HCT116 (cell line): Measurements from ENCODE around the gene DVL2. TPM values are rescaled to one million over a fixed set of nuclear protein-coding genes. Genes with fewer than 3 reads are reported as not detected.

Source experiments
- ATAC-seq: fragments of 200-7000 bp; cut with Tn5 transposase; 2 replicates; pipeline ENCODE4 v1.9.1; 2020; ENCODE audit warnings: mild to moderate bottlenecking, moderate library complexity
- BruUV-seq: library from RNA; stranded (reverse); fragments of 400-500 nt; replicated peaks from 2 replicates; lab custom pipeline; 2021; lab: Mats Ljungman, UMichigan
- CTCF ChIA-PET: fragments of 300-600 bp; sonication (Branson Sonifier 250); formaldehyde crosslinking; loops from one replicate; lab custom pipeline; 2021; ENCODE audit warnings: antibody characterized with exemption; lab: Charles Lee
- POLR2A ChIA-PET: fragments of 300-600, 350-600 bp; sonication (Branson Sonifier 250); formaldehyde crosslinking; loops from one replicate; lab custom pipeline; 2021; ENCODE audit warnings: antibody characterized with exemption; lab: Charles Lee
- RAD21 ChIA-PET, 2 experiments: fragments of 300-600 bp; sonication (Branson Sonifier 250); formaldehyde crosslinking; loops; one replicate each; lab custom pipeline; 2023; ENCODE audit warnings: low total read pairs in 2 of 2; ENCODE audit not compliant: uncharacterized antibody in 2 of 2, unreplicated experiment in 2 of 2, low non-redundant PET in 1 of 2; lab: Charles Lee
- DNase-seq: peaks from one replicate; pipeline ENCODE4 v3.0.0-alpha.2; 2010; ENCODE audit warnings: low read depth, low spot score
- H2AFZ ChIP-seq: fragments of 200-600 bp; shearing (Covaris generic), sonication (generic); 2 replicates; pipeline ENCODE4 v1.6.1; 2017; ENCODE audit warnings: low read depth, mixed run types, mixed read lengths, antibody characterized with exemption, low read length; ENCODE audit not compliant: poor library complexity, severe bottlenecking
- H3K27ac ChIP-seq: 2 replicates; pipeline ENCODE4 v1.5.1; 2012; ENCODE audit warnings: low read depth, low read length
- H3K27me3 ChIP-seq: fragments of 200-600 bp; sonication (generic); 2 replicates; pipeline ENCODE4 v1.6.1; 2016; ENCODE audit warnings: mixed run types, low read length, mixed read lengths; ENCODE audit not compliant: insufficient read depth
- H3K36me3 ChIP-seq, 2 experiments: fragments of 200-500 bp in 1 of 2; fragments of 200-600 bp in 1 of 2; sonication (Bioruptor generic) in 1 of 2; sonication (generic) in 1 of 2; 2 replicates each; pipeline versions ENCODE4 v1.5.1 to v1.6.1; 2014 to 2016; ENCODE audit warnings: low read length in 2 of 2, inconsistent platforms in 1 of 2, mixed read lengths in 1 of 2, mixed run types in 1 of 2; ENCODE audit not compliant: insufficient read depth in 2 of 2, control insufficient read depth in 1 of 2
- H3K4me1 ChIP-seq, 2 experiments: fragments of 200-600 bp in 1 of 2; sonication (generic) in 1 of 2; 2 replicates each; pipeline versions ENCODE4 v1.5.1 to v1.6.1; 2012 to 2017; ENCODE audit warnings: low read length in 2 of 2, inconsistent platforms in 1 of 2, mild to moderate bottlenecking in 1 of 2, mixed read lengths in 1 of 2, mixed run types in 1 of 2, moderate library complexity in 1 of 2; ENCODE audit not compliant: insufficient read depth in 2 of 2, control insufficient read depth in 1 of 2
- H3K4me2 ChIP-seq: fragments of 200-600 bp; sonication (generic); 2 replicates; pipeline ENCODE4 v1.6.1; 2017; ENCODE audit warnings: mixed run types, low read length, mixed read lengths
- H3K4me3 ChIP-seq, 2 experiments: fragments of 200-600 bp in 1 of 2; sonication (generic) in 1 of 2; replicated peaks in 1 of 2; 2 replicates each; pipeline ENCODE4 v1.5.1; 2011 to 2016; ENCODE audit warnings: low read length in 2 of 2, control low read depth in 1 of 2, low read depth in 1 of 2, mild to moderate bottlenecking in 1 of 2, mixed read lengths in 1 of 2, mixed run types in 1 of 2
- H3K79me2 ChIP-seq: fragments of 200-600 bp; sonication (generic); 2 replicates; pipeline ENCODE4 v1.6.1; 2017; ENCODE audit warnings: mild to moderate bottlenecking, mixed run types, low read length, moderate library complexity, mixed read lengths; ENCODE audit not compliant: insufficient read depth
- H3K9ac ChIP-seq: fragments of 200-600 bp; sonication (generic); 2 replicates; pipeline ENCODE4 v1.6.1; 2016; ENCODE audit warnings: low read length, mixed read lengths
- H3K9me2 ChIP-seq: fragments of 200-600 bp; sonication (generic), shearing (Covaris generic); 2 replicates; pipeline ENCODE4 v1.6.1; 2017; ENCODE audit warnings: mixed run types, mild to moderate bottlenecking, moderate library complexity; ENCODE audit not compliant: insufficient read depth
- H3K9me3 ChIP-seq, 2 experiments: fragments of 200-500 bp in 1 of 2; fragments of 200-600 bp in 1 of 2; sonication (Bioruptor generic) in 1 of 2; sonication (generic) in 1 of 2; 2 replicates each; pipeline ENCODE4 v1.6.1; 2014 to 2017; ENCODE audit warnings: low read length in 2 of 2, mixed read lengths in 2 of 2, inconsistent platforms in 1 of 2, low read depth in 1 of 2, mild to moderate bottlenecking in 1 of 2, mixed run types in 1 of 2, moderate library complexity in 1 of 2; ENCODE audit not compliant: control insufficient read depth in 1 of 2, insufficient read depth in 1 of 2
- H4K20me1 ChIP-seq: fragments of 200-600 bp; sonication (generic), shearing (Covaris generic); 2 replicates; pipeline ENCODE4 v1.6.1; 2017; ENCODE audit warnings: mixed run types, mild to moderate bottlenecking, moderate library complexity; ENCODE audit not compliant: insufficient read depth
- CEBPB ChIP-seq: IDR thresholded peaks from 2 replicates; pipeline ENCODE4 v1.6.1; 2012; ENCODE audit warnings: low read depth
- CTCF ChIP-seq, 3 experiments: fragments of 200-600 bp in 1 of 3; sonication (generic) in 1 of 3; IDR thresholded peaks in 2 of 3; conservative IDR thresholded peaks in 1 of 3; 2 replicates each; pipeline ENCODE4 v1.5.1; 2012 to 2017; ENCODE audit warnings: low read depth in 2 of 3, low read length in 2 of 3, antibody characterized with exemption in 1 of 3, borderline replicate concordance in 1 of 3, control low read depth in 1 of 3, mild to moderate bottlenecking in 1 of 3, mixed read lengths in 1 of 3, mixed run types in 1 of 3, moderate library complexity in 1 of 3; ENCODE audit not compliant: insufficient read depth in 1 of 3
- ELF1 ChIP-seq: IDR thresholded peaks from 2 replicates; pipeline ENCODE4 v1.6.1; 2012; ENCODE audit warnings: low read depth, borderline replicate concordance
- EZH2phosphoT487 ChIP-seq: fragments of 200-600 bp; IDR thresholded peaks from 2 replicates; pipeline ENCODE4 v1.6.1; 2018; ENCODE audit warnings: antibody characterized with exemption, borderline replicate concordance
- JUND ChIP-seq: IDR thresholded peaks from 2 replicates; pipeline ENCODE4 v1.6.1; 2012
- POLR2AphosphoS5 ChIP-seq: IDR thresholded peaks from 2 replicates; pipeline ENCODE4 v1.6.1; 2011; ENCODE audit warnings: mild to moderate bottlenecking, low read depth, low read length, moderate library complexity
- RAD21 ChIP-seq: IDR thresholded peaks from 2 replicates; pipeline ENCODE4 v1.6.1; 2012; ENCODE audit warnings: low read depth, mild to moderate bottlenecking
- SIN3A ChIP-seq: IDR thresholded peaks from 2 replicates; pipeline ENCODE4 v1.6.1; 2012; ENCODE audit warnings: low read depth
- ZFX ChIP-seq: fragments of 450-650 bp; IDR thresholded peaks from 2 replicates; pipeline ENCODE4 v1.6.1; 2017
- intact Hi-C: fragments of 100-400 bp; cut with micrococcal nuclease; formaldehyde crosslinking; loops from 2 replicates; pipeline ENCODE4 v1.10.0; 2022
- total RNA-seq: library from RNA; stranded (reverse); gene quantifications from one replicate; pipeline ENCODE4 v1.2.1, GENCODE V29; 2021; ENCODE audit not compliant: unreplicated experiment
- TF ChIP-seq, protein P1 (sequence below): IDR thresholded peaks from 2 replicates; pipeline ENCODE4 v1.6.1; 2011; ENCODE audit warnings: mild to moderate bottlenecking, low read length, moderate library complexity; ENCODE audit not compliant: insufficient replicate concordance; ENCODE audit errors: extremely low read depth

DVL2 gene
- total RNA-seq, 1 experiment from 2014 or later: 69.7 TPM

DNA sequence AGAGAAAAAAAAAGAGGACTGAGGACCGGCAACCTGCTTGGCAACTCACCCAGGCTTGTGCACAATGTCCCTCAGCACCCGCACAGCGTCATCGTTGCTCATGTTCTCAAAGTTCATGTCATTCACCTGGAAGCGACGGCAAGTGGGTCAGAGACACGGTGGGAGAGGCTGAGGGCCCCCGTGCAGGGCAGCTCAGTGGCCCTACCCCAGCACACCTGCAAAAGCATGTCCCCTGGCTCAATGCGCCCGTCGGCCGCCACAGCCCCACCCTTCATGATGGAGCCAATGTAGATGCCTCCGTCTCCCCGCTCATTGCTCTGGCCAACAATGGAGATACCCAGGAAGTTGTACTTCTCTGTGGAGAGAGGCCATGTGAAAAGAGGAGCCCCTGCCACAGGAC, 5.4 kb downstream of the DVL2 start:
- Histone ChIP-seq H3K79me2 (peaks cover 47% of the 10 kb centered on the region), H3K4me1 (peaks cover 6 to 31% of the 10 kb centered on the region in 2 experiments; a peak in 3 of 4 replicates), H3K9me3 (no peaks in the 10 kb centered on the region), H3K9ac (no peak overlapping the region), H3K4me2 (no peak overlapping the region), H3K9me2 (no peaks in the 10 kb centered on the region), H3K27me3 (no peaks in the 10 kb centered on the region), H3K27ac (no peak overlapping the region), H4K20me1 (peaks cover 4% of the 10 kb centered on the region; the same call in 1 of the 2 replicates), H3K4me3 (no peak overlapping the region), H3K36me3 (peaks cover 43 to 47% of the 10 kb centered on the region in 2 experiments), H2AFZ (no peak overlapping the region)
- DNase-seq (no peak), ATAC-seq (no peak)
- intact Hi-C loops: no loop called here
- ChIA-PET POLR2A (no interaction called here), RAD21 (no interaction called here), CTCF (interaction anchor here (1.5 kb wide), 1 partner anchor 8 kb away, joined by 4 read pairs; no protein-coding TSS in a partner anchor)
- BruUV-seq: no TSS peak
- TF ChIP-seq EZH2phosphoT487 (no peak), CTCF (IDR thresholded peaks at IDR 0.05 in 2 of 3, conservative IDR thresholded peaks at IDR 0.05 in 1 of 3; ENCODE audit: borderline replicate concordance in 1 of 3, insufficient read depth in 1 of 3, low read depth in 2 of 3, low read length in 2 of 3) (no peak), CEBPB (no peak), RAD21 (no peak)

GRCh38 chr17:7226721-7227710, 7.3 kb downstream of the DVL2 start:
- Histone ChIP-seq H3K27me3 (no peaks in the 10 kb centered on the region), H2AFZ (no peak overlapping the region), H3K4me3 (no peak overlapping the region), H3K9me2 (no peaks in the 10 kb centered on the region), H4K20me1 (peaks cover under 1% of the 10 kb centered on the region; the same call in 1 of the 2 replicates), H3K27ac (no peak overlapping the region), H3K9me3 (no peaks in the 10 kb centered on the region), H3K4me2 (no peak overlapping the region), H3K4me1 (peaks cover 0 to 18% of the 10 kb centered on the region in 2 experiments; a peak in 2 of 4 replicates), H3K36me3 (peaks cover 57 to 62% of the 10 kb centered on the region in 2 experiments), H3K9ac (no peak overlapping the region), H3K79me2 (peaks cover 35% of the 10 kb centered on the region)
- DNase-seq: no peak
- POLR2A ChIA-PET: no interaction called here
- intact Hi-C loops: no loop called here
- CTCF ChIA-PET: no interaction called here
- no TSS peak for BruUV-seq
- TF ChIP-seq JUND: no peak
- no peak for TF ChIP-seq ELF1
- TF ChIP-seq SIN3A: no peak
- TF ChIP-seq, protein P1, sequence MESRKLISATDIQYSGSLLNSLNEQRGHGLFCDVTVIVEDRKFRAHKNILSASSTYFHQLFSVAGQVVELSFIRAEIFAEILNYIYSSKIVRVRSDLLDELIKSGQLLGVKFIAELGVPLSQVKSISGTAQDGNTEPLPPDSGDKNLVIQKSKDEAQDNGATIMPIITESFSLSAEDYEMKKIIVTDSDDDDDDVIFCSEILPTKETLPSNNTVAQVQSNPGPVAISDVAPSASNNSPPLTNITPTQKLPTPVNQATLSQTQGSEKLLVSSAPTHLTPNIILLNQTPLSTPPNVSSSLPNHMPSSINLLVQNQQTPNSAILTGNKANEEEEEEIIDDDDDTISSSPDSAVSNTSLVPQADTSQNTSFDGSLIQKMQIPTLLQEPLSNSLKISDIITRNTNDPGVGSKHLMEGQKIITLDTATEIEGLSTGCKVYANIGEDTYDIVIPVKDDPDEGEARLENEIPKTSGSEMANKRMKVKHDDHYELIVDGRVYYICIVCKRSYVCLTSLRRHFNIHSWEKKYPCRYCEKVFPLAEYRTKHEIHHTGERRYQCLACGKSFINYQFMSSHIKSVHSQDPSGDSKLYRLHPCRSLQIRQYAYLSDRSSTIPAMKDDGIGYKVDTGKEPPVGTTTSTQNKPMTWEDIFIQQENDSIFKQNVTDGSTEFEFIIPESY: no peak
- TF ChIP-seq CEBPB: no peak
- no peak for TF ChIP-seq ZFX
- TF ChIP-seq POLR2AphosphoS5: no peak
- TF ChIP-seq, all 23 proteins: peak for 0
- RAD21 ChIA-PET: no interaction called here
- no peak for ATAC-seq
